Mesenchymal stem cell (in vitro differentiated cells and primary cell): ENCODE measurements around the gene SLCO2A1.
A peak's percentile ranks its signal among the peaks of the same experiment; 100 is the strongest.

Experiments
- DNase-seq: peaks from one replicate; pipeline ENCODE4 v3.0.0-alpha.2; 2013
- H2AFZ ChIP-seq: one replicate; pipeline ENCODE4 v1.6.1; 2013; ENCODE audit warnings: low read depth, mild to moderate bottlenecking, control low read depth, inconsistent platforms, low read length, moderate library complexity
- H2AK5ac ChIP-seq: 2 replicates; pipeline ENCODE4 v1.6.1; 2013; ENCODE audit warnings: low read length, moderate library complexity, mild to moderate bottlenecking, inconsistent platforms; ENCODE audit not compliant: severe bottlenecking
- H2BK120ac ChIP-seq: one replicate; pipeline ENCODE4 v1.6.1; 2013; ENCODE audit warnings: low read depth, mild to moderate bottlenecking, inconsistent platforms, low read length, moderate library complexity
- H2BK12ac ChIP-seq, 2 experiments: one replicate each; pipeline ENCODE4 v1.6.1; 2013; ENCODE audit warnings: inconsistent platforms in 2 of 2, low read length in 2 of 2, mild to moderate bottlenecking in 2 of 2, moderate library complexity in 2 of 2, control low read depth in 1 of 2
- H2BK15ac ChIP-seq: one replicate; pipeline ENCODE4 v1.6.1; 2013; ENCODE audit warnings: mild to moderate bottlenecking, low read depth, inconsistent platforms; ENCODE audit not compliant: poor library complexity, severe bottlenecking
- H2BK5ac ChIP-seq: 2 replicates; pipeline ENCODE4 v1.6.1; 2013; ENCODE audit warnings: low read depth, mild to moderate bottlenecking, low read length, control low read depth, inconsistent platforms; ENCODE audit not compliant: poor library complexity, severe bottlenecking
- H3K14ac ChIP-seq, 2 experiments: one replicate each; pipeline ENCODE4 v1.6.1; 2013; ENCODE audit warnings: inconsistent platforms in 2 of 2, low read length in 2 of 2, control low read depth in 1 of 2, mild to moderate bottlenecking in 1 of 2, moderate library complexity in 1 of 2
- H3K18ac ChIP-seq, 2 experiments: one replicate each; pipeline ENCODE4 v1.6.1; 2013; ENCODE audit warnings: inconsistent platforms in 2 of 2, low read length in 2 of 2, control low read depth in 1 of 2, low read depth in 1 of 2, mild to moderate bottlenecking in 1 of 2
- H3K23ac ChIP-seq, 2 experiments: one replicate each; pipeline ENCODE4 v1.6.1; 2013; ENCODE audit warnings: inconsistent platforms in 2 of 2, low read length in 2 of 2, mild to moderate bottlenecking in 2 of 2, moderate library complexity in 2 of 2, control low read depth in 1 of 2
- H3K27ac ChIP-seq: 2 replicates; pipeline ENCODE4 v1.5.1; 2013; ENCODE audit warnings: mild to moderate bottlenecking, moderate library complexity, low read length, control low read depth, inconsistent platforms; ENCODE audit not compliant: poor library complexity, severe bottlenecking
- H3K27me3 ChIP-seq, 2 experiments: 2 replicates each; pipeline versions ENCODE4 v1.6.1 to v1.7.0; 2013; ENCODE audit warnings: low read length in 2 of 2, mild to moderate bottlenecking in 2 of 2, moderate library complexity in 2 of 2, control low read depth in 1 of 2, inconsistent platforms in 1 of 2; ENCODE audit not compliant: control insufficient read depth in 1 of 2, insufficient read depth in 1 of 2
- H3K36me3 ChIP-seq, 2 experiments: 2 replicates each; pipeline versions ENCODE4 v1.6.1 to v1.7.0; 2013; ENCODE audit warnings: low read length in 2 of 2, control low read depth in 1 of 2, inconsistent platforms in 1 of 2, low read depth in 1 of 2, mild to moderate bottlenecking in 1 of 2; ENCODE audit not compliant: insufficient read depth in 2 of 2, control insufficient read depth in 1 of 2
- H3K4ac ChIP-seq, 2 experiments: one replicate each; pipeline ENCODE4 v1.6.1; 2013; ENCODE audit warnings: inconsistent platforms in 2 of 2, low read length in 2 of 2, mild to moderate bottlenecking in 2 of 2, moderate library complexity in 2 of 2, control low read depth in 1 of 2, low read depth in 1 of 2
- H3K4me1 ChIP-seq: 2 replicates; pipeline ENCODE4 v1.6.1; 2013; ENCODE audit warnings: low read depth, low read length, control low read depth; ENCODE audit not compliant: control insufficient read depth, insufficient read depth
- H3K4me2 ChIP-seq: 2 replicates; pipeline ENCODE4 v1.6.1; 2013; ENCODE audit warnings: low read length, mild to moderate bottlenecking, inconsistent platforms; ENCODE audit not compliant: poor library complexity, severe bottlenecking
- H3K4me3 ChIP-seq, 2 experiments: 2 replicates each; pipeline versions ENCODE4 v1.5.1 to v1.7.0; 2013; ENCODE audit warnings: low read length in 2 of 2, mild to moderate bottlenecking in 2 of 2, control low read depth in 1 of 2, low read depth in 1 of 2; ENCODE audit not compliant: insufficient read depth in 1 of 2
- H3K79me1 ChIP-seq: replicated peaks from 2 replicates; pipeline ENCODE4 v1.6.1; 2013; ENCODE audit warnings: mild to moderate bottlenecking, control low read depth, low read length, inconsistent platforms; ENCODE audit not compliant: poor library complexity, severe bottlenecking
- H3K9ac ChIP-seq: 2 replicates; pipeline ENCODE4 v1.7.0; 2013; ENCODE audit warnings: mild to moderate bottlenecking, low read length, moderate library complexity
- H3K9me3 ChIP-seq: 2 replicates; pipeline ENCODE4 v1.7.0; 2013; ENCODE audit warnings: mild to moderate bottlenecking, low read length; ENCODE audit not compliant: control insufficient read depth
- H4K8ac ChIP-seq: one replicate; pipeline ENCODE4 v1.6.1; 2013; ENCODE audit warnings: inconsistent platforms, mild to moderate bottlenecking, low read length, moderate library complexity
- H4K91ac ChIP-seq: one replicate; pipeline ENCODE4 v1.6.1; 2013; ENCODE audit warnings: mild to moderate bottlenecking, low read length, inconsistent platforms
- WGBS: methylation state at CpG from one replicate; pipeline ENCODE4 v1.1.7; 2013; ENCODE audit warnings: mixed read lengths; 5-methylcytosine and 5-hydroxymethylcytosine counted together

The SLCO2A1 gene

GRCh38 chr3:133896002-133896761, 133.5 kb downstream of the SLCO2A1 start:
- H3K27ac ChIP-seq, result no peak overlapping the region
- H3K36me3 ChIP-seq, result no peaks in the 10 kb centered on the region
- H3K79me1 ChIP-seq, result no peaks in the 10 kb centered on the region
- H3K4ac ChIP-seq, result no peak overlapping the region
- H2BK5ac ChIP-seq, result no peak overlapping the region
- no peaks in the 10 kb centered on the region for H3K9me3 ChIP-seq
- peak overlapping the region in 1 of 2 experiments; percentile 42 for H3K23ac ChIP-seq
- no peak overlapping the region for H2BK15ac ChIP-seq
- H3K14ac ChIP-seq, result no peak overlapping the region
- H2AFZ ChIP-seq, result peak overlapping the region; percentile 62
- no peak overlapping the region for H3K18ac ChIP-seq
- peak overlapping the region; percentile 82 to 85 for H3K4me3 ChIP-seq
- peaks cover 20% of the 10 kb centered on the region for H3K4me1 ChIP-seq
- peak; percentile 6 for DNase-seq
- no peak overlapping the region for H4K91ac ChIP-seq
- H2BK12ac ChIP-seq, result no peak overlapping the region
- no peak overlapping the region for H4K8ac ChIP-seq
- WGBS, result 18% methylated on average over 32 of the region's 37 CpGs
- peak overlapping the region; percentile 78 for H3K9ac ChIP-seq
- H2BK120ac ChIP-seq, result no peak overlapping the region
- peaks cover 43 to 52% of the 10 kb centered on the region in 2 experiments for H3K27me3 ChIP-seq
- H2AK5ac ChIP-seq, result no peak overlapping the region
- H3K4me2 ChIP-seq, result peak overlapping the region; percentile 99

- 1% methylated on average over 44 of the region's 80 CpGs for WGBS
- H4K8ac ChIP-seq, result no peak within 1 kb of the TSS
- peak within 1 kb of the TSS; percentile 82 to 85 for H3K4me3 ChIP-seq
- peak within 1 kb of the TSS; percentile 99 for H3K4me2 ChIP-seq
- no peaks in the 10 kb centered on the region for H3K79me1 ChIP-seq
- peak within 1 kb of the TSS in 1 of 2 experiments; percentile 42 for H3K23ac ChIP-seq
- peaks cover 20% of the 10 kb centered on the region for H3K4me1 ChIP-seq
- no peak within 1 kb of the TSS for H2BK120ac ChIP-seq
- peak within 1 kb of the TSS; percentile 78 for H3K9ac ChIP-seq
- H3K27me3 ChIP-seq, result peaks cover 42 to 57% of the 10 kb centered on the region in 2 experiments
- H2BK12ac ChIP-seq, result no peak within 1 kb of the TSS
- peak; percentile 42 for DNase-seq
- no peak within 1 kb of the TSS for H3K4ac ChIP-seq
- H2AK5ac ChIP-seq, result no peak within 1 kb of the TSS
- H2AFZ ChIP-seq, result peak within 1 kb of the TSS; percentile 83
- H3K9me3 ChIP-seq, result no peaks in the 10 kb centered on the region
- no peak within 1 kb of the TSS for H2BK15ac ChIP-seq
- H3K27ac ChIP-seq, result no peak within 1 kb of the TSS
- peak within 1 kb of the TSS in 1 of 2 experiments; percentile 77 for H3K18ac ChIP-seq
- H2BK5ac ChIP-seq, result no peak within 1 kb of the TSS
- no peak within 1 kb of the TSS for H4K91ac ChIP-seq
- H3K36me3 ChIP-seq, result no peaks in the 10 kb centered on the region
- peak within 1 kb of the TSS in 1 of 2 experiments; percentile 80 for H3K14ac ChIP-seq
Measured at GRCh38 chr3:133895208-133896001, 134.3 kb downstream of the SLCO2A1 start, which contains the start of gene RAB6B. Gene RAB6B (minus strand): TSS chr3:133895882. CDS start chr3:133895466, 416 bp downstream.

- peak overlapping the region; percentile 72 to 85 for H3K4me3 ChIP-seq
- H3K4ac ChIP-seq, result no peak overlapping the region
- H2BK120ac ChIP-seq, result no peak overlapping the region
- no peak overlapping the region for H3K14ac ChIP-seq
- H3K27me3 ChIP-seq, result peaks cover 36 to 57% of the 10 kb centered on the region in 2 experiments
- no peak overlapping the region for H3K9ac ChIP-seq
- no peak overlapping the region for H4K91ac ChIP-seq
- no peak overlapping the region for H2BK5ac ChIP-seq
- no peak overlapping the region for H3K27ac ChIP-seq
- no peak overlapping the region for H2AK5ac ChIP-seq
- H3K36me3 ChIP-seq, result no peaks in the 10 kb centered on the region
- H2BK15ac ChIP-seq, result no peak overlapping the region
- H3K79me1 ChIP-seq, result no peaks in the 10 kb centered on the region
- H3K18ac ChIP-seq, result no peak overlapping the region
- H3K4me2 ChIP-seq, result peak overlapping the region; percentile 69
- no peak overlapping the region for H4K8ac ChIP-seq
- no peaks in the 10 kb centered on the region for H3K9me3 ChIP-seq
- H3K23ac ChIP-seq, result no peak overlapping the region
- H2BK12ac ChIP-seq, result no peak overlapping the region
- peaks cover 20% of the 10 kb centered on the region for H3K4me1 ChIP-seq
- no peak for DNase-seq
- H2AFZ ChIP-seq, result peak overlapping the region; percentile 49
- WGBS, result 6% methylated on average over 39 of the region's 52 CpGs
Measured at GRCh38 chr3:133894353-133895207, 135.1 kb downstream of the SLCO2A1 start.
